Measurements from ENCODE around the gene MYH10.

MYH10 gene

GRCh38 chr17:8518326-8518725 lies 112.2 kb downstream of the MYH10 start:
- no peak overlapping the region for H3K4me3 ChIP-seq
- DNase-seq (ENCODE audit: low read depth, low spot score), result no peak
- TF ChIP-seq FOXP2 (optimal IDR thresholded peaks at IDR 0.05; ENCODE audit: control extremely low read depth, extremely low read length, insufficient read depth) (no peak), POLR2AphosphoS5 (IDR thresholded peaks at IDR 0.05; ENCODE audit: borderline replicate concordance, low read depth, low read length) (no peak), EZH2 (IDR thresholded peaks at IDR 0.05) (no peak)
- H3K9ac ChIP-seq (ENCODE audit: insufficient read length), result no peak overlapping the region
- peaks cover 74% of the 10 kb centered on the region for H3K36me3 ChIP-seq (ENCODE audit: insufficient read depth, low read length)
- no peak overlapping the region; the same call in 1 of the 2 replicates for H3K27ac ChIP-seq
- no peaks in the 10 kb centered on the region for H3K9me3 ChIP-seq (ENCODE audit: low read depth, low read length)

- Histone ChIP-seq H3K4me3 (no peak overlapping the region), H3K9ac (ENCODE audit: insufficient read length) (no peak overlapping the region), H3K36me3 (ENCODE audit: insufficient read depth, low read length) (peaks cover 86% of the 10 kb centered on the region), H3K9me3 (ENCODE audit: low read depth, low read length) (no peaks in the 10 kb centered on the region), H3K27ac (no peak overlapping the region)
- TF ChIP-seq POLR2AphosphoS5 (IDR thresholded peaks at IDR 0.05; ENCODE audit: borderline replicate concordance, low read depth, low read length), result no peak
- no peak for TF ChIP-seq FOXP2 (optimal IDR thresholded peaks at IDR 0.05; ENCODE audit: control extremely low read depth, extremely low read length, insufficient read depth)
- no peak for TF ChIP-seq EZH2 (IDR thresholded peaks at IDR 0.05)
- DNase-seq (ENCODE audit: low read depth, low spot score), result no peak
Observed at GRCh38 chr17:8514801-8515200, 115.7 kb downstream of the MYH10 start.

- TF ChIP-seq EZH2 (IDR thresholded peaks at IDR 0.05) (no peak), POLR2AphosphoS5 (IDR thresholded peaks at IDR 0.05; ENCODE audit: borderline replicate concordance, low read depth, low read length) (no peak), FOXP2 (optimal IDR thresholded peaks at IDR 0.05; ENCODE audit: control extremely low read depth, extremely low read length, insufficient read depth) (no peak)
- no peak overlapping the region for H3K4me3 ChIP-seq
- H3K27ac ChIP-seq, result no peak overlapping the region
- H3K9me3 ChIP-seq (ENCODE audit: low read depth, low read length), result no peaks in the 10 kb centered on the region
- DNase-seq (ENCODE audit: low read depth, low spot score), result no peak
- H3K9ac ChIP-seq (ENCODE audit: insufficient read length), result no peak overlapping the region
- H3K36me3 ChIP-seq (ENCODE audit: insufficient read depth, low read length), result peaks cover 64% of the 10 kb centered on the region
Observed at GRCh38 chr17:8506145-8506544, 124.4 kb downstream of the MYH10 start.

GRCh38 chr17:8504460-8505207 lies 125.9 kb downstream of the MYH10 start:
- TF ChIP-seq POLR2AphosphoS5 (IDR thresholded peaks at IDR 0.05; ENCODE audit: borderline replicate concordance, low read depth, low read length) (no peak), FOXP2 (optimal IDR thresholded peaks at IDR 0.05; ENCODE audit: control extremely low read depth, extremely low read length, insufficient read depth) (no peak), EZH2 (IDR thresholded peaks at IDR 0.05) (no peak)
- Histone ChIP-seq H3K9ac (ENCODE audit: insufficient read length) (no peak overlapping the region), H3K4me3 (no peak overlapping the region), H3K27ac (no peak overlapping the region), H3K36me3 (ENCODE audit: insufficient read depth, low read length) (peaks cover 68% of the 10 kb centered on the region), H3K9me3 (ENCODE audit: low read depth, low read length) (no peaks in the 10 kb centered on the region)
- no peak for DNase-seq (ENCODE audit: low read depth, low spot score)

GRCh38 chr17:8503807-8504206 lies 126.7 kb downstream of the MYH10 start:
- H3K9ac ChIP-seq (ENCODE audit: insufficient read length), result no peak overlapping the region
- H3K4me3 ChIP-seq, result no peak overlapping the region
- H3K27ac ChIP-seq, result no peak overlapping the region
- TF ChIP-seq POLR2AphosphoS5 (IDR thresholded peaks at IDR 0.05; ENCODE audit: borderline replicate concordance, low read depth, low read length), result no peak
- no peaks in the 10 kb centered on the region for H3K9me3 ChIP-seq (ENCODE audit: low read depth, low read length)
- no peak for DNase-seq (ENCODE audit: low read depth, low spot score)
- H3K36me3 ChIP-seq (ENCODE audit: insufficient read depth, low read length), result peaks cover 68% of the 10 kb centered on the region

- no peak for TF ChIP-seq EZH2 (IDR thresholded peaks at IDR 0.05)
- TF ChIP-seq POLR2AphosphoS5 (IDR thresholded peaks at IDR 0.05; ENCODE audit: borderline replicate concordance, low read depth, low read length), result no peak
- TF ChIP-seq FOXP2 (optimal IDR thresholded peaks at IDR 0.05; ENCODE audit: control extremely low read depth, extremely low read length, insufficient read depth), result no peak
- Histone ChIP-seq H3K9me3 (ENCODE audit: low read depth, low read length) (no peaks in the 10 kb centered on the region), H3K4me3 (no peak overlapping the region), H3K9ac (ENCODE audit: insufficient read length) (no peak overlapping the region), H3K27ac (no peak overlapping the region), H3K36me3 (ENCODE audit: insufficient read depth, low read length) (peaks cover 66% of the 10 kb centered on the region)
- DNase-seq (ENCODE audit: low read depth, low spot score), result no peak
Observed at GRCh38 chr17:8503368-8503767, 127.2 kb downstream of the MYH10 start.

- H3K4me3 ChIP-seq, result no peak overlapping the region
- peaks cover 63% of the 10 kb centered on the region for H3K36me3 ChIP-seq (ENCODE audit: insufficient read depth, low read length)
Observed at GRCh38 chr17:8502126-8502525, 128.4 kb downstream of the MYH10 start.

GRCh38 chr17:8500609-8501008 lies 129.9 kb downstream of the MYH10 start:
- no peaks in the 10 kb centered on the region for H3K9me3 ChIP-seq (ENCODE audit: low read depth, low read length)
- no peak overlapping the region for H3K27ac ChIP-seq
- no peak overlapping the region for H3K4me3 ChIP-seq
- H3K9ac ChIP-seq (ENCODE audit: insufficient read length), result no peak overlapping the region
- no peak for TF ChIP-seq FOXP2 (optimal IDR thresholded peaks at IDR 0.05; ENCODE audit: control extremely low read depth, extremely low read length, insufficient read depth)
- no peak for TF ChIP-seq EZH2 (IDR thresholded peaks at IDR 0.05)
- TF ChIP-seq POLR2AphosphoS5 (IDR thresholded peaks at IDR 0.05; ENCODE audit: borderline replicate concordance, low read depth, low read length), result no peak
- H3K36me3 ChIP-seq (ENCODE audit: insufficient read depth, low read length), result peaks cover 59% of the 10 kb centered on the region
- no peak for DNase-seq (ENCODE audit: low read depth, low spot score)

More at GRCh38 chr17:8502126-8502525, 128.4 kb downstream of the MYH10 start:
- Histone ChIP-seq H3K9ac (ENCODE audit: insufficient read length) (no peak overlapping the region), H3K9me3 (ENCODE audit: low read depth, low read length) (no peaks in the 10 kb centered on the region), H3K27ac (no peak overlapping the region)
- DNase-seq (ENCODE audit: low read depth, low spot score), result no peak
- TF ChIP-seq FOXP2 (optimal IDR thresholded peaks at IDR 0.05; ENCODE audit: control extremely low read depth, extremely low read length, insufficient read depth), result no peak
- TF ChIP-seq POLR2AphosphoS5 (IDR thresholded peaks at IDR 0.05; ENCODE audit: borderline replicate concordance, low read depth, low read length), result no peak
- no peak for TF ChIP-seq EZH2 (IDR thresholded peaks at IDR 0.05)

- TF ChIP-seq FOXP2 (optimal IDR thresholded peaks at IDR 0.05; ENCODE audit: control extremely low read depth, extremely low read length, insufficient read depth), result no peak
- no peak for TF ChIP-seq EZH2 (IDR thresholded peaks at IDR 0.05)
- TF ChIP-seq POLR2AphosphoS5 (IDR thresholded peaks at IDR 0.05; ENCODE audit: borderline replicate concordance, low read depth, low read length), result no peak
Observed at GRCh38 chr17:8499614-8500013, 130.9 kb downstream of the MYH10 start.

More at GRCh38 chr17:8499614-8500013, 130.9 kb downstream of the MYH10 start:
- H3K27ac ChIP-seq, result no peak overlapping the region
- H3K9me3 ChIP-seq (ENCODE audit: low read depth, low read length), result no peaks in the 10 kb centered on the region
- peaks cover 57% of the 10 kb centered on the region for H3K36me3 ChIP-seq (ENCODE audit: insufficient read depth, low read length)
- H3K9ac ChIP-seq (ENCODE audit: insufficient read length), result no peak overlapping the region
- no peak for DNase-seq (ENCODE audit: low read depth, low spot score)
- H3K4me3 ChIP-seq, result no peak overlapping the region
